Fibroblast of skin of right quadriceps (primary cell): ENCODE results near the gene AZIN2.
A peak's percentile ranks its signal among the peaks of the same experiment; 100 is the strongest.
"Not testable (repeated sequence)": the region's sequence is repeated elsewhere in the genome, so short reads cannot be mapped to it uniquely, and the experiment has no call there.

Experiments
- DNase-seq: peaks from one replicate; pipeline ENCODE4 v3.0.0-alpha.2; 2013

Gene AZIN2

DNA sequence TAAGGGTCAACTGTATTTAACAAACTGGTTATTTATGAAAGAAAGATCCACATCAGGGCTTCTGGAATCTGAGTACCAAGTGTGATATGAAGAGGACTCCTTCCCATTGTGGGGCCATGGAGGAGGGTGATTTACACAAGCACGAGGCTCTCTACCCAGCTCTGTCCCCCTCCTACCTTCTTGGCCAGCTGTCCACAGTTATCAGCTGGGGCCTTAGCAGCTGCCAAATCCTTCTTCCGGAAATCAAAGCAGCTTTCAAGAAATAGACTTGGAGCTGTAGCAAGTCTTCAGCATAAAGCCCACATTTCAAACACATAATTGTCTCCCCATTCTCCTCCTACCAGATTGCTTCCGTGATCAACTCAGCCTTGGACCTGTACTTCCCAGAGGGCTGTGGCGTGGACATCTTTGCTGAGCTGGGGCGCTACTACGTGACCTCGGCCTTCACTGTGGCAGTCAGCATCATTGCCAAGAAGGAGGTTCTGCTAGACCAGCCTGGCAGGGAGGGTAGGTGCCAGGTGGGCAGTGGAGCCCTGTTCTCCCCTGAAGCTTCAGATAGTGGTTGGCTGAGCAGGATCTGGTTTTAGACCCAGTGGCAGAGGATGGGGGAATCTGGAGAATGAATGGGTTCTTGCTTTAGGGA lies 15.5 kb downstream of the AZIN2 start:
- no peak for DNase-seq

DNA sequence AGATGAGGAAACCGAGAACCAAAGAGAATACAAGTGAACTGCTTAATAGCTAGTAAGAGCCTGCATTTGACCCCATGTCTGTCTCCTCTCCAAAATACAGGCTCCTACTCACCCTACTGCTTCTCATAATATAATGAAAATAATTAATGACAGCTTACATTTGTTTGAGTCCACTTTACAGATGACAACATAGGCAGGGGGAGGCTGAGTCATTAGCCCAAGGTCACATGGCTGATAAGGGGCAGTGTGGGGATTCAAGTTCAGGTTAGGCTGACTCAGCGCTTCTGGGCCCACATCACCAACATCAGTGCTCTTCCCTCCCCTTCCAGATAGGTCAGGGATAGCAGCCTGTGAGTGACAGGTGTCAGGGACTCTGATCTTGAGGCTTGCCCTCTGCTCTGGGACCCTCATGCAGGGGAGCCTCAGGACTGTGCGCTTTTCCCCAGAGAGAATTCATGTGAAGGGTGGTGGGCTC lies 16.2 kb downstream of the AZIN2 start:
- peak; percentile 37 for DNase-seq

DNA sequence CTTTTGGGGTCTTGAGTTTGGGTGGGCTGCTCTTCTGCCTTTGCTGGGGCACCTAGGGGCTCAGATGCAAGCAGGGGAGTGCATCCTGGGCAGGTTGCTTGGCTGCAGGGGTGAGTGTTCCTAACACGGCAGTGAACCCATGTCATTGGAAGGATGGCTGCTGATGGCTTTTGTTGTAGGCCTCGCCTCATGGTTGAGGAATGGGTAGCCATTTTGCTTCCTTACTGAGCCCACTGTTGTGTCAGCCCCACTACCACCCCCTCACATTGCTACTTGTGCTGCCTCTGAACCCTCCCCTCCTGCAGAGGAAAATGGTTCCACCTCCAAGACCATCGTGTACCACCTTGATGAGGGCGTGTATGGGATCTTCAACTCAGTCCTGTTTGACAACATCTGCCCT lies 16.8 kb downstream of the AZIN2 start:
- no peak for DNase-seq

DNA sequence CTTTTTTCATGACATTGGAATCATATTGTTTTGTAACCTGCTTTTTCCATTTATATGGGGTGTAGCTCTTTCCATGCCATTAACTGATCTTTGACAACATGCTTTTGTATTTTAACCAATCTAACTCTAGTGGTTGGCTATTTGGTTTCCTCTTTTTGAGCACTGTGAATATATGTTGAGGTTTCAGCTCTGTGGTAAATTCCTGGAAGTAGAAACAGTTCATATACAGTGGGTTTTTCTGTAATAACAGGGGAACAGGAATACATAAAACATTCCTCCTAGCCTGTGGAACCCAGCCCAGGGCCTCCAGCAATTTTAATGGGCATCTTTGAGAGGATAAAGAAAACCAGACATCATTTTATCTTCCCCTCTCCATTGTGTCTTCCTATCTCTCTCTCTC lies 17.4 kb downstream of the AZIN2 start:
- DNase-seq, result peak; percentile 84

DNA sequence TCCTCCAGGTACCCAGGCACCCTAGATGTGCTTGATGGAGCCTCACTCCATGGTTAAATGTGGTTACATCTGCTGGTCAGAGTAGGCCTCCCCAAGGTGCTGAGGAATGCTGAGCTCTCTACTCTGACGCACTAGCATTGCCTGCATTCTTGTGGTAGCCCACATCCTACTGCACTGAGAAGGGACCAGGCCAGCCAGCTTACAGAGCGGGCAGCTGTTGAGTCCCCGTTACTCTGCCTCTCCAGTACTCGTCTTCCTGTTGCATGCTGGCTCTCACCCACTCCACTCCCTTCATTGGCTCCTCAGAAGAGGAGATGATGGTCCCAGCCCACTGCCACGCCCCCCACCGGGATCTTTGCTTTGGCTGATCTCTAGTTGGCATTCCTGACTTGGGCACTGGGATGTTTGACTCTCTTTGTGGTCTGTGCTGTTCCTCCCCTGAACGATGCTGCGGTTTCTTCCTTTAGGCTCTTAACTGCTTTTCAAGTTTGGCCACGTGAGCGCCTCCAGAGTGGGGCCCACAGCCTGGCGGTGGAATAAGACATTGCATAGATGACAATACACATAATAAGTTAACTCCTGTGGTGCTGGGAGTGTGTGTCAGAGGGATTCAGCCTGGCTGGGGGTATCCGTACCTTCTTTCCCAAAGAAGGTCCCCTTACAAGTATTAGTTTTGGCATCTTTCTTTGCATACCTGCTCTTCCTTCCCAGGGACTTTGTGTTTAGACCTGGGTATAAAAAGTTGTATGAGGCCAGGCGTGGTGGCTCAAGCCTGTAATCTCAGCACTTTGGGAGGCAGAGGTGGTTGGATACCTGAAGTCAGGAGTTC lies 18.6 kb downstream of the AZIN2 start:
- peak; percentile 100 for DNase-seq

DNA sequence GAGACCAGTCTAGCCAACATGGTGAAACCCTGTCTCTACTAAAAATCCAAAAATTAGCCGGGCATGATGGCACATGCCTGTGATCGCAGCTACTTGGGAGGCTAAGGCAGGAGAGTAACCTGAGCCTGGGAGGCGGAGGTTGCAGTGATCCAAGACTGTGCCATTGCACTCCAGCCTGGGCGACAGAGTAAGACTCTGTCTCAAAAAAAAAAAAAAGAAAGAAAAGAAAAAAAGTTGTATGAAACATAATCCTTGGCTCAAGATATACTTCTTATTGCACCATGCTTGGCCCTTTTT lies 19.1 kb downstream of the AZIN2 start:
- DNase-seq, result not testable (repeated sequence)

DNA sequence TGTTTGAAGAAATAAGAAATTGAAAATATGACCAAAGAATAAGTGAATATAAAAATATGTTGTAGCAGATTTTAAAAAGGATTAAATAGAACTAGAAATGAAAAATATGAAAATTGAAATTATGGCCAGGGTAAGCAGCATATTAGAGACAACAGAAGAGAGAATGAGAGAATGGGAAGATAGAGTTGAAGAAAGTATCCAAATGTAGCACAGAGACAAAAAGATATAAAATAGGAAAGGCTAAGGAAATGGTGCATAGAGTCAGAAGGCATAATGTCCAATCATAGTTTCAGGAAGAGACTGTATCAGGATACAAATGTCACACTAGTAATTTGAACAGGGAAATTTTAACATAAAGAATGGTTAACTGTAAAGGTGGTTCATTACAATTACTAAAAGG lies 29.5 kb downstream of the AZIN2 start:
- DNase-seq, result no peak

DNA sequence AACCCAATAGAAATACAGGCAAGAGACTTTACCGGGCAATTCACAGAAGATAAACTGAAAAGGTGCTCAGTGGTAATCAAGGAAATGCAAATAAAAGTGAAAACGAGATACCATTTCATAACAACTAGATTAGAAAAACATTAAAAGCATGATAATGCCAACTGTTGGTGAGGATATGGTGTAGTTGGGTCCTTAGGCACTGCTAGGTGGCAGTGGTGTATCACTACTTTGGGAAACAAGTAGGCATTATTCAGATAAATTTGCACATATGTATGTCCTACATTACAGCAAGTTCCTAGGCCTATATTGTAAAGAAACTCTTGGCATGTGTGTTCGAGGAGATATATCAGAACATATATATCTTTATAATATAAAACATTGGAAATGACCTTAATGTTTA lies 31.0 kb downstream of the AZIN2 start:
- DNase-seq, result no peak

DNA sequence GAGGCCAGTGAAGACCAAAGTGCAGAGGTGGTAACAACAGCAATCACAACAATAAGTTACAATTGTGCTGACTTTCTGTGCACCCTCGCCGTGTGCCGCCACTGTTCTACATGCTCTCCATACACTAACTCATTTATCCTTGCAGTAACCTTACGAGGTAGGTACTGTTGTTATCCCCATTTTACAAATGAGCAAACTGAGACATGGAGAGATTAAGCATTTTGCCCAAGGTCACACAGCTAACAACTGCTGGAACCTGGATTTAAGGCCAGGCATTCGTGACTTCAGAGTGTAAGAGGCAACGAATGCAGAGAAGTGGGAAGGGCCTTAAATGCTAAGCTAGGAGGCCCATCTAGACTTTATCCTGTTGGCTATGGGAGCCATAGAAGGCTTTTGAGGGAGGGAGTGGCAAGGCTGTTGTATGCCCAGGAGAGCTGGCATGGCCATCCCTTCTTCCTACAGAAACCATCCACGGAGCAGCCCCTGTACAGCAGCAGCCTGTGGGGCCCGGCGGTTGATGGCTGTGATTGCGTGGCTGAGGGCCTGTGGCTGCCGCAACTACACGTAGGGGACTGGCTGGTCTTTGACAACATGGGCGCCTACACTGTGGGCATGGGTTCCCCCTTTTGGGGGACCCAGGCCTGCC lies 36.6 kb downstream of the AZIN2 start:
- no peak for DNase-seq

DNA sequence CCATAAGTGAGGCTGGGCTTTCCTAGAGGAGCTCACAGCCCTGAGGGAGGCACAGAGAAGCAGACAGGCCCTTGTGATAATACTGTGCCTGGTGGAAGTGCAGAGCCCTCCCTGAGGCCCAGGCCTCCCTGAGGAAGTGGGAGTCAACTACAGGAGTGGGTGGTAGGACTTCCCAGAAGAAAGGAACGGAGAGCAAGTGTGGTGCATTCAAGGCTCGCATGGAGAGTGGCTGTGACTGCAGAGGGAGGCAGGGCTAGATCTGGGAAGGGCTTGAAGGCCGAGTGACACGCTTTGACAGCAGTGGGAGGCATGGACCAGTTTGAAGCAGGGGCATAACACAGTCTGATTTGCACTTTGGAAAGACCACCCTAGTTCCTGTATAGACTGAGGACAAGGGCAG lies 37.3 kb downstream of the AZIN2 start:
- no peak for DNase-seq

DNA sequence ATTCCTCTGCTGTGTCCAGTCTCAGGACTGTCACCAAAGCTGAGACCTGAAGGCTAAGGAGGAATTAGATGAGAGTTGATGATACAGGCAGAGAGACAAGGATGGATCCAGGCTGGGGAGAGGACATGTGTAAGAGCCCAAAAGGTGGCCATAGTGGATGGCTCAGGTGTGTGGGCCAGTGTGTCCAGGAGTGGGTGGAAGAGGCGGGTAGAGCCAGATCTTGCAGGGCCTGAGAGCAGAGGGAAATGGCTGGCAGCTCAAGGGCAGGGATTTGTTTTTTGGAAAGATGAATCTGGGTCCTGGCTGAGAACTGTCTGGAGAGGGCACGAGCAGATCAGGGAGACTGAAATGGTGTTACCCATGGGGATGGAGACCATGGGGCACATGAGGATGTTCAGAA lies 38.1 kb downstream of the AZIN2 start:
- no peak for DNase-seq

DNA sequence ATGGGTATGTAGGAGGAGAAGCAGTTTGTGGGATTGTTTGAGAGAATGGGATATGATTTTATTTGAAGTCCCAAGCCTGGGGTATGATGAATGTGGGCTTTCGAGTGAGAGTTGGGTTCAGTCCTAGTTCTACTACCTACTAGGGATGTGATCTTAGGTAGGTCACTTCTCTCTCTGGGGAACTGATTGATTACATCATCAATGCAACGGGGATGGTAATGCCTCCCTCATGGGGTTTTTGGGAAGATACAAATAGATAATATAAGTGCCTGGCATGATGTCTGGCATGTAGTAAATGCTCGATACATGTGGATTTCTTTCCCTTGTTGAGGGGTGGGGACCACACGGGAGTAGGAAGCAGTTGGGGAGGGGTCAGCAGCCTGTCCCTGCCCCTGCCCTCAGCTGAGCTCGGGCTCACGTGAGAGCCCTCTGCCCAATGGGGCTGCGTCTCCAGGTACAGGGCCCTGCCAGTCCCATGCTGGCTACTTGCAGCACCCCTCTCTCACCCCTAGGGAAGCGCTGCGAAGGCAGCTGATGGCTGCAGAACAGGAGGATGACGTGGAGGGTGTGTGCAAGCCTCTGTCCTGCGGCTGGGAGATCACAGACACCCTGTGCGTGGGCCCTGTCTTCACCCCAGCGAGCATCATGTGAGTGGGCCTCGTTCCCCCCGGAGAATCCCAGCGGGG lies 38.7 kb downstream of the AZIN2 start:
- no peak for DNase-seq

DNA sequence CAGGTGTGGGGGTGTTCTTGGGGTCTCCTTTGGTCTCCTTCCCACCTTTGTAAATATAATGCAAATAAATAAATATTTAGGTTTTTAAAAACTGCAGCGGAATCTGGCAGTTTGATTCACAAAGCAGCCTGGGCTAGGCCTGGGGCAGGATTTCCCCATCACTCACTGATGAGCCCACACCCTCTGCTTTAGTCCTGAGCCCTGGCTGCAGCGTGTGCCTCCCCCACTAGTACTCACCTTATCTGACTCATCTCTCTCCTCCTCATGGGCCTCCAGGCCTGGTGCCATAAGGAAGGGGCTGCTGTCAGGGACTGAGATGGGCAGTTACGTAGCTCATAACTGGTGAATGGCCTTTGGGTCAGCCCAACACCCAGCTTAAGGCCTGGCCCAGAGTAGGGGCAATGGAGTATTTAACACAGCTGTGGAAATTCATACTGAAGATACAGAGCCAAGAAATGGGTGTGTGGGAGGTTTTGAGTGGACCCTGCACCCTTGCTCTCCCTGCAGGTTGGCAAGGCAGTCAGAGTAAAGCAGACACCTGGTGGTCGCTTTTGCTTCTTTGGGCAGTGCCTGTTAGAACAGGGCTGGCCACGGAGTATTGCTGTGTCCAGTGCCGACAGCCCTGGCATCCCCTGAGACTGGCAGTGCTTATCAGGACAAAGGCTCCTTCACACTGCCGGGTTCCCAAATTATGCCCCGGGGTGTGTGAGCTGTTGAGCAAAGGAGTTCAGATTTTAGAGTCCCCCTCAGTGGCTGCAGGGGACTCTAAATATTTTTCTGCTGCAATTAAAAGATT lies 39.7 kb downstream of the AZIN2 start:
- no peak for DNase-seq

DNA sequence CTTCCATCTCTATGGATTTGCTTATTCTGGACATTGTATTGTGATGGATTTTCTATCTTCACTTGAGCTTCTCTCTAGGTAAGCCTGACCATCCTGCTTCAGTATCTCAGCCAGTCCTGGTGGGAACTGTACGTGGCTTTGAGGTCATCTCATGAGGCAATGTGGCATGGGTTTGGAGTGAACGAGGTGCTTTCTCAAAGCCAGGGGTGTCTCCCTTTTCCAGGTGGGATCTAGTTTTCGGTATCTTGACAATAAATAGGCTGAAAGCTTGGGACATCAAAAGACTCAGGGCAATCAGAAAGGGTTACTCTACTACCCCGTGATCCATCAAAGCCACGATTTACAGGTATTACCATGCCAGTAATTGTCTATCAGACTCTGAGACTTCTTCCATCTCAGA lies 40.8 kb downstream of the AZIN2 start:
- DNase-seq, result no peak

DNA sequence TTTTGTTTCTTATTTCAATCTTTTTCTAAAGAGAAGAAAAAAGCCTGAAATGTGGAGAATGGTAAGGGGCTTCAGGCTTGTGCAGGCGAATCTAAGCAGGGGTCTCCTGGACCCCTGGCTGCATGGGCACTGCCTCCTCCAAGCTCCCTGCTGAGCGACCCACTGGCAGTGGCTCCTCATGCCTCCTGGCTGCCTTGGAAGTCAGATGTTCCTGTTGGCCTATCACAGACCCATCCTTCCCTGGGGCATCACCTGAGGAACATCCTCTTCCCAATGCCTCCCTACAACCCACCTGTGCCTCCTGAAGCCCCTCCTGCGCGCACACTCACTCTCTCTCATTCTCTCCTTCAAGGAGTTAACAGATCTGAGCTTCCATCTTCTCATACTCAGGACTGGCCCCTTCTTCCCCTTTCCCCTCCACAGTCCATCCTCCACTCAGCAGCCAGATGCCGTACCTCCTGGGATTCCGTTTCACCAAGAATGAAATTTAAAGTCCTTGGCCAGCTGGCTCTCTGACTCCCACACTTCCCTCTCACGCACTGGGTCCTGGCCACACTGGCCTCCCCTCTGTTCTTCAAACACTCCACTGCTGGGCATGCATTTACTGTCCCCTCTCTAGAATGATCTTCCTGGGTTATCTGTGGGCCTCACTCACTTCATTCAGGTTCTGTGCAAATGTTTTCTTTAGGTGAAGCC lies 41.7 kb downstream of the AZIN2 start:
- no peak for DNase-seq

DNA sequence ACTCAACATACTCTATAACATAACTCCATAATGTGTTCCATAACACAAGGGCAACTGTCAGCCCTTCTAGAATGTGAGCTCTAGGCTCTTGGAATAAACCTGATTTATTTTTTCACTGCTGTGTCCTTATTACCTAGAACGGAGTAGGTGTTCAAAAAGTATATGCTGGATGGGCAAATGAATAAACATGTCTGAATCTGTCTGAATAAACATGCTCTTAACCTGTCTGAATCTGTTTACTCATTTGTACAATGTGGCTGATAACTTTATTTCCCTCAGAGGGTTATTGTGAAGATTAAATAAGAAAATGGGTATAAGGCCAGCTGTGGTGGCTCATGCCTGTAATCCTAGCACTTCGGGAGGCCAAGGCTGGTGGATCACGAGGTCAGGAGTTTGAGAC lies 42.3 kb downstream of the AZIN2 start:
- no peak for DNase-seq

DNA sequence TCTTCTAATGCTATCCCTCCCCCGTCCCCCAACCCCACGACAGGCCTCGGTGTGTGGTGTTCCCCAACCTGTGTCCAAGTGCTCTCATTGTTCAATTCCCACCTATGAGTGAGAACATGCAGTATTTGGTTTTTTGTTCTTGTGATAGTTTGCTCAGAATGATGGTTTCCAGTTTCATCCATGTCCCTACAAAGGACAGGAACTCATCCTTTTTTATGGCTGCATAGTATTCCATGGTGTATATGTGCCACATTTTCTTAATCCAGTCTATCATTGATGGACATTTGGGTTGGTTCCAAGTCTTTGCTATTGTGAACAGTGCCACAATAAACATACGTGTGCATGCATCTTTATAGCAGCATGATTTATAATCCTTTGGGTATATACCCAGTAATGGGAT lies 43.7 kb downstream of the AZIN2 start:
- DNase-seq, result not testable (repeated sequence)

DNA sequence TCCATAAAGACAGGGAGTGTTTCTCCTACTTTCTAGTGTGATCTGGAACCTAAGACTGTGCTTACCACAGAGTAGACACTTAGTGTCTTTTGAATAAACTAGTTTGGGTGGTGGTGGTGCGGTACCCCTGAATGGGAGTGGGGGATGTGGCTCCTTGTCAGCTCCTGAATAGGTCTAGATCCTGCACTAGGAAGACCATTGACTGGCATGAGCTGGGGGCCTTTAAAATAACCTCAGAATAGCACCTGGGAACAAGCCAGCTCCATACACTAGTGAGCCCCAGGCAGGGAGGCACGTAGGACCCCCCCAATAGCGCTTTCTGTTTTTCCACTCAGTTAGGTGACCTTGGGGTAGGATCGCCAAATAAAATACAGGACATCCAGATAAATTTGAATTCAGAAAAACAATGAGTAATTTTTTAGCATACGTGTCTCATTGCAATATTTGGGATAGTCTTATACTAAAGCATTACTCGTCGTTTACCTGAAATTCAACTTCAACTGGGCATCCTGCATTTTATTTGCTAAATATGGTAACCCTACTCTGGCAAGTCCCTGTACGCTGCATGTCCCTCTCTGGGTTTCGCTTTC lies 45.6 kb downstream of the AZIN2 start:
- no peak for DNase-seq

DNA sequence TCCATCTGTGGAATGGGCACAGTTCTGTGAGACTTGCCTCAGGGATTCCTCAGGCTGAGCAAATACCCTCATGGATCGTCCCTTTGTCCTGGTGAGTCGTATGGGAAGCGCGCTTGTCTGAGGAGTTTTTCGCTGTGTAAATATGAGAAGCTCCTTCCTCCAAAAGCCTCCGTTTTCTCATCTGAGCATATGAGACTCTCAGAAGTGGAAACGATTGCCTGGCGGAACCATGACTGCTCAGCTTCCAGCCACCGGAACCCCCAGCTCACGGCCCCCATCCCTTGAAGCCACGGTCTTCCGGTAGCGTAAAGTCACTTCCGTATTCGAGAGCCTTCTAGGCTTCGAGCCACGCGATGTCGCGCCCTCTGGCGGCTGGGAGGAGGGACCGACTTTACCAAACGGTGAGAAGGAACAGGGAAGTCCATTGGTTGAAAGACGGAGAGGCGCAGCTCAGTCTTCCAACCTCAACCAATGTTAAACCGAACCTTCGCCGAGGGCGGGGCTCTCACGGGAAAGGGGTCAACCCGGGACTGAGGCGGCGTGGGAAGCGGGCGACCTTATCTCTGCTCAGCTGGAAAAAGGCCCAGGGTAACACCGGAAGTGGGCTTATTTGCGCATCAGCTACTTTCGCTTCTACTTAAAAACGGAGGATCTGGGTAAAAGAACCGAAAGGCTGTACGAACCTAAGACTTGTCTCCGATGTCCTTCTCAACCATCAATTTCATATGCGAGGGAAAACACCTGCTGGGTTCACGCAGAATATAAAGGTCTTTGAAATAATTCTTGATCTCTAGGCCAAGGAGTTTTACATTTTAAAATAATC lies 46.3 kb downstream of the AZIN2 start:
- DNase-seq, result peak; percentile 99

DNA sequence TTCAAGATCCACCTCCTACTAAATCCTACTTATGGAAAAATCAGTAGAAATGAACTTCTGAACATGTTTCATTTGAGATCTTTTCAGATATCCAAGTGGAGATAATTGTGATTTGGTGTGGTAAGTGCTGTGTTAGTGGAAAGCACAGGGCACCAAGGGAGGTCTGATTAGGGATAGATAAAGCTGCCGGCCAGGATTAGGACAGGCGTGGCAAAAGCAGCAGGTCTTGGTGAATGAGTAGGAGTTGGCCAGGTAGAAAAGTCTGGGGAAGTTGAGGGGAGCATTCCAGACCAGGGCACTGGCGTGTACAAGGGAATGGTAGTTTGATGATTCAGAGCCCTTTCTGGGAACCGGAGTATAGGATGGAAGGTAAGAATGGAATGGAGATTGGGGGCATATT lies 47.8 kb downstream of the AZIN2 start:
- DNase-seq, result no peak

DNA sequence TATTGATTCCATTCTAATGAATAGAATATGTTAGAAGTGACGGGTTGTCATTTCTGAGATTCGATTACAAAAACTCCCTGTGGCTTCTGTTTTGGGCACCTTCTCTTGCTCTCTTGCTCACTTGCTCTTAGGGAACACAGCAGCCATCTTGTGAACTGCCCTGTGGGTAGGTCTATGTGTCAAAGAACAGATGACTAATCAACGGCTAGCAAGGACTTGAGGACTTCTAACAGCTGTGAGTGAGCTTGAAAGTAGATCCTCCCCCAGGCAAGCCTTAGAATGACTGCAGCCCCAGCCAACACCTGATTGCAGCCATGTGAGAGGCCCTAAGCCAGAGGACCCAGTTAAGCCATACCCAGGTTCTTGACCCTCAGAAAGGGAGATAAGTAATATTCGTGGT lies 49.3 kb downstream of the AZIN2 start:
- DNase-seq, result no peak
